K562 (cell line): ENCODE data around the gene PCBD1. TPM values are rescaled to one million over a fixed set of nuclear protein-coding genes. Genes with fewer than 3 reads are reported as not detected.
A peak's percentile ranks its signal among the peaks of the same experiment; 100 is the strongest.

Experiments used
- BRF1 ChIP-seq: IDR thresholded peaks from 3 replicates; pipeline ENCODE4 v1.6.1; 2011; ENCODE audit warnings: borderline replicate concordance, mild to moderate bottlenecking; ENCODE audit not compliant: insufficient read length; ENCODE audit errors: extremely low read depth
- CREB3 ChIP-seq: fragments of 450-650 bp; conservative IDR thresholded peaks from 2 replicates; pipeline ENCODE4 v1.6.1; 2016; ENCODE audit warnings: missing genetic modification characterization, low read depth, mild to moderate bottlenecking, missing compliant biosample characterization, moderate library complexity
- DEAF1 ChIP-seq: fragments of 450-650 bp; formaldehyde crosslinking; IDR thresholded peaks from 2 replicates; pipeline ENCODE4 v1.4.0; 2020; ENCODE audit warnings: mild to moderate bottlenecking, moderate library complexity
- DMBX1 ChIP-seq: fragments of 250-450 bp; sonication (Bioruptor Pico); IDR thresholded peaks from 2 replicates; pipeline ENCODE4 v1.8.0; 2022; ENCODE audit warnings: inconsistent platforms, mild to moderate bottlenecking, moderate library complexity, borderline replicate concordance
- EHMT2 ChIP-seq: fragments of 450-650 bp; IDR thresholded peaks from 2 replicates; pipeline ENCODE4 v1.6.1; 2018; ENCODE audit warnings: antibody characterized with exemption
- GTF2A2 ChIP-seq: IDR thresholded peaks from 2 replicates; pipeline ENCODE4 v1.6.1; 2016; ENCODE audit warnings: mild to moderate bottlenecking, missing genetic modification characterization, missing compliant biosample characterization
- HMBOX1 ChIP-seq: sonication (generic); IDR thresholded peaks from 2 replicates; pipeline ENCODE4 v1.6.1; 2016
- KDM5B ChIP-seq: fragments of 200-600 bp; sonication (generic); IDR thresholded peaks from 2 replicates; pipeline ENCODE4 v1.6.1; 2012; ENCODE audit warnings: low read depth, mild to moderate bottlenecking, moderate library complexity, low read length, control low read depth, inconsistent platforms; ENCODE audit not compliant: insufficient replicate concordance
- PRMT5 ChIP-seq: sonication (generic); formaldehyde crosslinking; IDR thresholded peaks from 2 replicates; pipeline ENCODE4 v1.5.0; 2020; ENCODE audit warnings: missing genetic modification reagents
- TRIM24 ChIP-seq, 2 experiments: fragments of 450-650 bp; IDR thresholded peaks; 2 replicates each; pipeline ENCODE4 v1.6.1; 2016
- ZBTB8A ChIP-seq: fragments of 450-650 bp; IDR thresholded peaks from 2 replicates; pipeline ENCODE4 v1.6.1; 2018; ENCODE audit warnings: mild to moderate bottlenecking, moderate library complexity; ENCODE audit not compliant: partially characterized antibody
- ZNF280A ChIP-seq: fragments of 450-650 bp; IDR thresholded peaks from 2 replicates; pipeline ENCODE4 v1.6.1; 2018; ENCODE audit warnings: mild to moderate bottlenecking, low read depth; ENCODE audit not compliant: partially characterized antibody
- ZNF589 ChIP-seq: fragments of 200-800 bp; sonication (Bioruptor generic); IDR thresholded peaks from 2 replicates; pipeline ENCODE4 v1.6.1; 2016; ENCODE audit warnings: low read depth, missing genetic modification characterization, missing compliant biosample characterization
- ZNF668 ChIP-seq: fragments of 250-450 bp; sonication (Bioruptor Pico); IDR thresholded peaks from 2 replicates; pipeline ENCODE4 v1.8.0; 2022; ENCODE audit warnings: mild to moderate bottlenecking, inconsistent platforms
- ZNF76 ChIP-seq: fragments of 250-450 bp; sonication (Bioruptor Pico); IDR thresholded peaks from 2 replicates; pipeline ENCODE4 v1.4.0; 2020; ENCODE audit warnings: mild to moderate bottlenecking, moderate library complexity, borderline replicate concordance
- polyA plus RNA-seq, 8 experiments: library from polyadenylated mRNA; depleted of rRNA in 4 of 8; stranded (reverse) in 5 of 8; unstranded in 3 of 8; fragments of >200 nt; fragmentation: Nextera tagmentation in 2 of 8; fragmentation: Illumina TruSeq in 1 of 8; extraction: Ambion mirVana in 2 of 8; extraction: Trizol in 1 of 8; gene quantifications; 2 replicates each; pipeline versions ENCODE4 v1.2.1 to v1.2.3, GENCODE V29; 2011 to 2014; ENCODE audit warnings: inconsistent platforms in 1 of 8, missing spikeins in 1 of 8
- total RNA-seq, 7 experiments: library from RNA; depleted of rRNA in 6 of 7; stranded (reverse); fragments of >200 nt in 6 of 7; fragmentation: Illumina TruSeq in 2 of 7; extraction: Trizol in 2 of 7; gene quantifications; 2 replicates each; pipeline versions ENCODE4 v1.2.1 to v1.2.3, GENCODE V29; 2011 to 2021; ENCODE audit warnings: low replicate concordance in 1 of 7
- TF ChIP-seq, protein P1 (sequence below): fragments of 250-450 bp; sonication (Bioruptor Pico); IDR thresholded peaks from 2 replicates; pipeline ENCODE4 v1.4.0; 2020; ENCODE audit warnings: mild to moderate bottlenecking
- TF ChIP-seq, protein P2 (sequence below), 3 experiments: fragments of 200-800 bp in 1 of 3; sonication (Bioruptor generic) in 1 of 3; sonication (generic) in 1 of 3; formaldehyde crosslinking in 1 of 3; IDR thresholded peaks; 2 replicates each; pipeline versions ENCODE4 v1.6.1 to v1.8.0; 2016 to 2022; ENCODE audit warnings: mild to moderate bottlenecking in 2 of 3, missing compliant biosample characterization in 2 of 3, missing genetic modification characterization in 2 of 3, missing genetic modification reagents in 1 of 3

PCBD1 gene
- total and polyA plus RNA-seq, 9 of the 15 experiments (the other 6 are each of a cell fraction or from before 2014, with no cell fraction given): 14.6 to 109 (median 57.0) TPM

- TF ChIP-seq CREB3 (tag) (no peak), KDM5B (peak; percentile 64), BRF1 (no peak), GTF2A2 (tag) (no peak), PRMT5 (CRISPR knock-in tag) (no peak), TRIM24 (IDR thresholded peaks at IDR 0.05) (no peak), EHMT2 (no peak), DEAF1 (CRISPR knock-in tag) (no peak), ZBTB8A (no peak), HMBOX1 (no peak), ZNF76 (no peak), DMBX1 (no peak), ZNF589 (CRISPR knock-in tag) (peak; percentile 71; the same call in 1 of the 2 replicates), ZNF280A (no peak), ZNF668 (CRISPR knock-in tag) (no peak)
- TF ChIP-seq, protein P1, sequence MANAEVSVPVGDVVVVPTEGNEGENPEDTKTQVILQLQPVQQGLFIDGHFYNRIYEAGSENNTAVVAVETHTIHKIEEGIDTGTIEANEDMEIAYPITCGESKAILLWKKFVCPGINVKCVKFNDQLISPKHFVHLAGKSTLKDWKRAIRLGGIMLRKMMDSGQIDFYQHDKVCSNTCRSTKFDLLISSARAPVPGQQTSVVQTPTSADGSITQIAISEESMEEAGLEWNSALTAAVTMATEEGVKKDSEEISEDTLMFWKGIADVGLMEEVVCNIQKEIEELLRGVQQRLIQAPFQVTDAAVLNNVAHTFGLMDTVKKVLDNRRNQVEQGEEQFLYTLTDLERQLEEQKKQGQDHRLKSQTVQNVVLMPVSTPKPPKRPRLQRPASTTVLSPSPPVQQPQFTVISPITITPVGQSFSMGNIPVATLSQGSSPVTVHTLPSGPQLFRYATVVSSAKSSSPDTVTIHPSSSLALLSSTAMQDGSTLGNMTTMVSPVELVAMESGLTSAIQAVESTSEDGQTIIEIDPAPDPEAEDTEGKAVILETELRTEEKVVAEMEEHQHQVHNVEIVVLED (CRISPR knock-in tag): no peak
- TF ChIP-seq, protein P2, sequence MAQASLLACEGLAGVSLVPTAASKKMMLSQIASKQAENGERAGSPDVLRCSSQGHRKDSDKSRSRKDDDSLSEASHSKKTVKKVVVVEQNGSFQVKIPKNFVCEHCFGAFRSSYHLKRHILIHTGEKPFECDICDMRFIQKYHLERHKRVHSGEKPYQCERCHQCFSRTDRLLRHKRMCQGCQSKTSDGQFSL (CRISPR knock-in tag; IDR thresholded peaks at IDR 0.05): no peak
- TF ChIP-seq, protein P2 (tag; IDR thresholded peaks at IDR 0.05): no peak
Measured at GRCh38 chr10:70887804-70888800, at the start of gene PCBD1 (continued).
